ENCODE data around the gene RBMS3.
"Not testable (repeated sequence)": the region's sequence is repeated elsewhere in the genome, so short reads cannot be mapped to it uniquely, and the experiment has no call there.

GRCh38 chr3:29808324-29808723 is 527.5 kb downstream of the RBMS3 start:
- TF ChIP-seq CTCF, POLR2A, EP300 (IDR thresholded peaks at IDR 0.05): not testable (repeated sequence)
